GM19397 (cell line): ENCODE measurements around the gene SET.
"Not testable (repeated sequence)": the region's sequence is repeated elsewhere in the genome, so short reads cannot be mapped to it uniquely, and the experiment has no call there.

Experiments used
- ATAC-seq: cut with Tn5 transposase; IDR thresholded peaks from one replicate; pipeline ENCODE4 v1.9.1; 2021; ENCODE audit warnings: mild to moderate bottlenecking, moderate library complexity; ENCODE audit not compliant: unreplicated experiment

Gene SET, protein sequence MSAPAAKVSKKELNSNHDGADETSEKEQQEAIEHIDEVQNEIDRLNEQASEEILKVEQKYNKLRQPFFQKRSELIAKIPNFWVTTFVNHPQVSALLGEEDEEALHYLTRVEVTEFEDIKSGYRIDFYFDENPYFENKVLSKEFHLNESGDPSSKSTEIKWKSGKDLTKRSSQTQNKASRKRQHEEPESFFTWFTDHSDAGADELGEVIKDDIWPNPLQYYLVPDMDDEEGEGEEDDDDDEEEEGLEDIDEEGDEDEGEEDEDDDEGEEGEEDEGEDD

DNA sequence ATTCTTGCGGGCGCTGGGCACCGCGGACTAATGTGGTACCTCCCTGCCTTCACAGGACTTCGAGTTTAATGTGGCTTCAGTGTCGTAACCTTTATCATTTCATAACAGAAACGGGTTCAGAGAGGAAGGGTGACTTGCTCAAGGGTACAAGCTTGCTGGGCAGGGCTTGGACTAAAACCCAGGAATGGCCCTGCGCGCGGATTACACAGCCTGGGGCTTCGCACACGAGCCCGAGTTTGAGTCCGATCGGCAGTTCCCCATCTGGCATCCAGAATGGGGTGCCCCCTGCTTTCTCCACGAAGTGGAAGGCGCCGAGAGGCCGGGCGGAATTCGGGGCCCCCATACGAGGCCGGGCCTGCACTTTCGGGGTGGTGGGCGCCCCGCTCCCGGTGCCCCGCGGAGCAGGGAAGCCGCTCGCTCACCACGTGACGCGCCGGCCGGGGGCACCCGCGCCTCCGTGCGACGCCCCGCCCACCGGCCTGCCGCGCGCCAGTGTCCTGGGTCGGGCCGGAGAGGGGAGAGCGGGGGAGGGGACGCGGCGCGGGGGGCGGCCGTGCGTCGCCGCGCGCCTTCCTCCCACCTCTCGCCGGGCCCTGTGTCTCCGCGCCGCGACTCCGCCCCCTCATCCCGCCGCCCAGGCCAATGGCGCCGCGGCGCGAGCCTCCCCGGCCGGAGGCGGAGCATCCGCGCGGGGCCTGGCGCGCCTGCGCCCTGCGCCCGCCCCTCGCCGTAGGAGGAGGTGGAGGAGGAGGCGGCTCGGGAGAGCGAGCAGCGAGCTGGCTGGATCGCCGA, at the start of gene SET:
SET (plus strand) TSS at position 722 of the 792 bp plus-strand sequence. CDS start 361 bp downstream, outside the sequence.
- ATAC-seq = peak; percentile 79

DNA sequence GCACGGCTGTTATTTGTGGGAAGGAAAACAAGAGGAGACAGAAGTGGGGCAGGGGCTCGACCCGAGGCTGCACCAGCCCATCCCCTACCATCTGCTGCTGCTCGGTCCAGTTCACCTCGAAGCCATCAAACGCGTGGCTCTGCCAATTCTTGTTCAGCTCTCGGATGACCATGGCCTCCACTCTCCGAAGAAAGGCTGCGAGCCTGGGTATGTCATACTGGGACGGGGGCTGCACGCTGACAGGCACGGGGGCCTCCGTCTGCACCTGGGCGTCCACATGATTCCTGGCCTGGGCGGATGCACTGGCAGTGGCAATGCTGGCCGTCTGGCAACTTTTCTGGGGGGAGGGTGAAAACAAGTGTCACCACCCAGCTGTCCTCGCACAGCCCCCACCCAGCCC, 48.4 kb upstream of the SET start:
- ATAC-seq = no peak

DNA sequence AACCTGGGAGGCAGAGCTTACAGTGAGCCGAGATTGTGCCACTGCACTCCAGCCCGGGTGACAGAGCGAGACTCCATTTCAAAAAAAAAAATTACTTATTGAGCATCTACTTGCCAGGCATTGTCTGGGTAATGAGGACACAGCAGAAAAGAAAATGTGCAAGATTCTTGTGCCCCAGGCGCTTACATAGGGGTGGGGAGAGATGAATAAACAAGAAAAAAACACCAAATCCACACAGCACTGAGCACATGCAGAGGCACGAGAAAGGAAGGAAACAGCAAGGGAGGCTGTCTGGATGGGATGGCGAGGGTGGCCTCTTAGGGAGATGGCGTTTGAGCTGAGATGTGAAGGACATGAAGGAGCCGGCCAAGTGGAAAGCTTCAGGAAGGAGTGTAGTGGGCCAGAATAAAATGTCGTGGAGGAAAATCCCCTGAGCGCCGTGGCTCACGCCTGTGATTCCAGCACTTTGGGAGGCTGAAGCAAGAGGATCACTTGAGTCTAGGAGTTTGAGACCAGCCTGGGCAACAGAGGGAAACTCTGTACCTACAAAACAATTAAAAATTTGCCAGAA, 46.3 kb upstream of the SET start:
- ATAC-seq = no peak

DNA sequence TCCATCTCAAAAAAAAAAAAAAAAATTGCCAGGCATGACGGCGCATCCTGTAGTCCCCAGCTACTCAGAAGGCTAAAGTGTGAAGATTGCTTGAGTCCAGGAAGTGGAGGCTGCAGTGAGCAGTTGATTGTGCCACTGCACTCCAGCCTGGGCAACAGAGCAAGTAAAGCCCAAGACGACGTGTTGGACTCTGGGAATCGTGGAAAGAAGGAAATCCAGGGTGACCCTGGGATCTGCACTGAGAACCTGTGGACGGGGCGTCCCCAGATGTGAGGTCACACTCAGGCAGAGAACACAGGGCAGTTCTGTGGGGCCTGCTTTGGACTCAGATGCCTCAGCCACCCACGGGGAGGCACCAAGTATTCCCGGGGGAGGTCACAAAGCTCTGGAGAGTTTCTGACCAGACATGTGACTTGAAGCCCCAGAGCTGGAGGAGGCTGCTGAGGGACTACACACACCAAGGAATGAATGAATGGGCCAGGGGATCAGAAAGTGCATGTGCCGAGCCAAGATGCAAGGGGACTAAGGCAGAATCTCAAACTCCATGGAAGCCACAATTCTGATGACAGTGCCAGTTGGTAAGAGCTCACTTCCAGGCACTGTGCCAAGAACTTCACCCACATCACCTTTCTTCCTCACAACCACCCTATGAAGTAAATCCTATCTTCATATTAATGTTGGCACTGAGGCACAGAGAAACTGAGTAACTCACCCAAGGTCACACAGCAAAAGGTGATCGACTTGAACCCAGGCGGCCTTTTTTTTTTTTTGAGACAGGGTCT, 45.3 kb upstream of the SET start:
- ATAC-seq = peak; percentile 56

DNA sequence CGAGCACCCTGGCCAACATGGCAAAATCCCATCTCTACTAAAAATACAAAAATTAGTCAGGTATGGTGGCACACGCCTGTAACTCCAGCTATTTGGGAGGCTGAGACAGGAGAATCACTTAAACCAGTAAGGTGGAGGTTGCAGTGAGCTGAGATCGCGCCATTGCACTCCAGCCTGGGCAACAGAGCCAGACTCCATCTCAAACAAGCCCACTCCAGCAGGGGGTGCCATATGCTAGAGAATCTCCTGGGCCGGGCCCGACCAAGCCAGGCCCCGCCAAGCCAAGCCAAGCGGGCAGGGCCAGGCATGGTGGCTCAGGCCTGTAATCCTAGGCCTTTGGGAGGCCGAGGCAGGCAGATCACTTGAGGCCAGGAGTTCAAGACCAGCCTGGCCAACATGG, 40.8 kb upstream of the SET start:
- ATAC-seq = not testable (repeated sequence)

DNA sequence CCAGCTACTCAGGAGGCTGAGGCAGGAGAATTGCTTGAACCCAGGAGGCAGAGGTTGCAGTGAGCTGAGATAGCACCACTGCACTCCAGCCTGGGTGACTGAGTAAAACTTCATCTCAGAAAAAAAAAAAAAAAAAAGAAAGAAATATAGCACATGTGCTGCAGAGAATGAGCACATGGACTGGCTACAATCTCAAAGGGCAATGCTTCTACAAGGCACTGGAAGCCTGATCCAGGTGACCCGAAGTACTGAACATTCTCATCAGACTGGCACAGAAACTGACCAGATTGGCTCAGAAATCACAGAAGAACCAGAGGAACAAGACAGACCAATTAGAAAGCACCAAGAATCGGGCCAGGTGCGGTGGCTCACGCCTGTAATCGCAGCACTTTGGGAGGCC, 37.2 kb upstream of the SET start:
- ATAC-seq = no peak

DNA sequence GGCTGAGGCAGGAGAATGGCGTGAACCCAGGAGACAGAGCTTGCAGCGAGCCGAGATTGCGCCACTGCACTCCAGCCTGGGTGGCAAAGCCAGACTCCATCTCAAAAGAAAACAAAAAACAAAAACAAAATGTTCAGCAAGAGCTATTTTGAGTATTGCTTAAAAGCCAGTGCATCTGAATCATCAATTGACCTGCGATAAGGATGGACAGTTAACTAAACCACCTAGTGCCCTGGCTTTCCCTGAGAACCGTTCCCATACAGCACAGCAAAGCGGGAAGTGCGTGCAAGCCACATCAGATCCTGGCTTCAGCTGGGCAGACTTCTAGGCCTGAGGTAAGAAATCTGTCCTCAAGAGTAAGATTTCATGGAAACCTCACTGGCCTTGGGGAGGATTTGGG, 35.1 kb upstream of the SET start:
- ATAC-seq = no peak

DNA sequence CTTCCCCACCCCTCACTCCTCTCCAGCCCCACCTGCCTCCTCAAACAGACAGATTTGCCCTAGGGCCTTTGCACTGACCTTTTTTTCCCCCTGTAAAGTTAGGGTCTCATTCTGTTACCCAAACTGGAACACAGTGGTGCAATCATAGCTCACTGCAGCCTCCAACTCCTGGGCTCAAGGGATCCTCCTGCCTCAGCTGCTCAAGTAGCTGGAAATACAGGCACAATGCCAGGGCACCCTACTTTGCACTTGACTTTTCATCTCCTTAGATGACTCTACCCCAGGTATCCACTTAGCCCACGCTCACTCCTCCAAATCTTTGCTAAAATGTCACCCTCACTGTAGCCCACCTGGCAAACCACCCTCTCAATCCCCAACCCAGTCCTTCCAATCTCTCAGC, 34.5 kb upstream of the SET start:
- no peak for ATAC-seq

DNA sequence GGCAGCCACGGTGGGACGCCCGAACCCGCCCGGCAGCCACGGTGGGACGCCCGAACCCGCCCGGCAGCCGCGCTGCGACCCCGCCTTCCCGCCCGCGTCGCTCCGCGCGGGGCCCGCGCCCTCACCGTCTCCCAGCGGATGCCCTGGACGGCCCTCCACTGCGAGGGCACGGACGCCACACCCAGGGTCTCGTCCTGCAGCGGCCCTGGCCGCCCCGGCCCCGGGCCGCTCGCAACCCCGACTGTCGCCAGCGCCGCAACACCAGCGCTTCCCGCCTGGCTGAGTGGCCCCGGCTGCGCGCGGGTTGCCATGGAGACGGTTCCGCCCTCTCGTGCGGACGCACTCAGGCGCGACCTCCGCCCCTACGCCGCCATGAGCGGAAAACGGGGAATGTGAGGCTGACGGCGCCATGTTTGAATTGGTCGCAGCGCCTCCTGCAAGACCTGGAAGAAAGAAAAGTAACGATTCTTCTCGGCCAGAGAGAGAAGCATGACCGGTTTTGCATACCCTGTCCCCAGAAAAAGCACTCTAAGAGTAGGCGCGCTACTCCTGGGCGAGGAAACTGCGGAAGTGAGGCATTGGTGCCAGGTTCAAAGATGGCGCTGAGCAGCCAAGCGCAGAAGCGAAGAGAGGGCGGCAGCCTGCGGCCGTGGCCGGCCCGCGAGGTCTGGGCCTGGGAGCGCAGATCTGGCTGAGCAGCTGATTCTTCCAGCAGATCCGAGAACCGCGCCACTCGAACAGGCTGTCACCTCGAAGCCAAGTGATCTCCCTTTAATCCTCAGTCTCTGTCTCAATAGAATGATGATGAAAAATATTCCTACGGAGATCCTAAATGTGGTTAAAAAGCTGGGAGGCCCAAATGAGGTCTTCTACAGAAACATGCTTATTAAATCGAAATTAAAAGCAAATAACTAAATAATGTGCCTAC, 32.3 kb upstream of the SET start, which contains the start of gene DYNC2I2:
DYNC2I2 (minus strand) TSS at position 432 of the 928 bp plus-strand sequence; CDS start at position 311, 121 bp downstream.
- peak; percentile 74 for ATAC-seq

DNA sequence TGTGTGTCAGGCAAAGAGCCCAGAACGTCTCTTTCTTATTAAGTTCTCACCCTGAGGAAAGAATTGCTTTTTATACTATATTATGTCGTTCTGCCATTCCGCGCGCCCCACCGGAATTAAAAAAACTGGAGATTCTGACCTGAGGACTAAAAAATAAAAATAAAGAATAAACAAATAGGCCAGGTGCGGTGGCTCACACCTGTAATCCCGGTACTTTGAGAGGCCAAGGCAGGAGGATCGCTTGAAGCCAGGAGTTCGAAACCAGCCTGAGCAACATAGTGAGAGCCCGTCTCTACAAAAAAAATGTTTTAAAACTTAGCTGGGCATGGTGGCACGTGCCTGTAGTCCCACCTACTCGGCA, 31.7 kb upstream of the SET start:
- ATAC-seq = no peak

DNA sequence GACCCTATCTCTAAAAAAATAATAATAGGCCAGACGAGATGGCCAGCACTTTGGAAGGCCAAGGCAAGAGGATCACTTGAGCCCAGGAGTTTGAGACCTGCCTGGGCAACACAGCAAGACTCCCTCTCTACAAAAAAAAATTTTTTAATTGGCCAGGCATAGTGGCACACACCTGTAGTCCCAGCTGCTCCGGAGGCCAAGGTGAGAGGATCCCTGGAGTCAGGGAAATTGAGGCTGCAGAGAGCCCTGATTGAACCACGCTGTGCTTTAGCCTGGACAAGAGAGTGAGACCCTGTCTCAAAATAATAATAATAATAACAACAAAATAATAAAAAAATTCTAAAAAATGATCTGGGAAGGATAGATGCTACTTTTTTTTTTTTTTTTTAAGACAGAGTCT, 31.2 kb upstream of the SET start:
- ATAC-seq = no peak

DNA sequence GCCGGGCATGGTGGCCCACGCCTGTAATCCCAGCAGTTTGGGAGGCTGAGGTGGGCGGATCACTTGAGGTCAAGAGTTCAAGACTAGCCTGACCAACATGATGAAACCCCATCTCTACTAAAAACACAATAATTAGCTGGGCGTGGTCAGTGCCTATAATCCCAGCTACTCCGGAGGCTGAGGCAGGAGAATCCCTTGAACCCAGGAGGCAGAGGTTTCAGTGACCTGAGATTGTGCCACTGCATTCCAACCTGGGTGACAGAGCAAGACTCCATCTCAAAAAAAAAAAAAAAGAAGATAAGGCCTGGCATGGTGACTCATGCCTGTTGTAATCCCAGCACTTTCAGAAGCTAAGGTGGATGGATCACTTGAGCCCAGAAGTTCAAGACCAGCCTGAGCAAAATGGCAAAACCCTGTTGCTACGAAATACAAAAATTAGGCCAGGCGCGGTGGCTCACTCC, 22.5 kb upstream of the SET start:
- not testable (repeated sequence) for ATAC-seq

DNA sequence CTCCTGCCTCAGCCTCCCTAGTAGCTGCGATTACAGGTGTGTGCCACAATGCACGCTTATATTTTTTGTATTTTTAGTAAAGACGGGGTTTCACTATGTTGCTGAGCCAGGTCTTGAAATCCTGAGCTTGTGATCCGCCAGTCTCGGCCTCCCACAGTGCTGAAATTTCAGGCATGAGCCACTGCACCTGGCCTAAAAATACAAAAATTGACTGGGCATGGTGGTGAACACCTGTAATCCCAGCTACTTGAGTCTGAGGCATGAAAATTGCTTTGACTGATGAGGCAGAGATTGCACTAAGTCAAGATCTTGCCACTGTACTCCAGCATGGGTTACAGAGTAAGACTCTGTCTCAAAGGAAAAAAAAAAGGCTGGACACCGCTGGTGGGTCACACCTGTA, 19.2 kb upstream of the SET start:
- no peak for ATAC-seq

DNA sequence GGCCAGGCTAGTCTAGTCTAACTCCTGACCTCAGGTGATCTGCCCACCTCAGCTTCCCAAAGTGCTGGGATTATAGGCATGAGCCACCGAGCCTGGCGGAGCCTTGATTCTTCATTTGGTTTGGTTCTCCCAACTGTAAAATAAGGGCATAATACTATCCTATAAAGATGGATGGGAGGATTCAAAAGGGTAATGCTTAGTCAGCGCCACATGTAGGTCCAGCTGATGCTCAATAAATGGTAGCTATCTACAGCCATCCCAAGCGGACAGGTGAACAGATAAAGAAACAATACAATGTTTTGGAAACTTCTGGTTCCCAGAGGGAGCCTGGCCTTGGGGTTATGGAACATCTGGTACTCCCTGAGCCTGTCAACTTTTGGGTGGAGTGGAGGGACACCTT, 13.6 kb upstream of the SET start:
- ATAC-seq = no peak

DNA sequence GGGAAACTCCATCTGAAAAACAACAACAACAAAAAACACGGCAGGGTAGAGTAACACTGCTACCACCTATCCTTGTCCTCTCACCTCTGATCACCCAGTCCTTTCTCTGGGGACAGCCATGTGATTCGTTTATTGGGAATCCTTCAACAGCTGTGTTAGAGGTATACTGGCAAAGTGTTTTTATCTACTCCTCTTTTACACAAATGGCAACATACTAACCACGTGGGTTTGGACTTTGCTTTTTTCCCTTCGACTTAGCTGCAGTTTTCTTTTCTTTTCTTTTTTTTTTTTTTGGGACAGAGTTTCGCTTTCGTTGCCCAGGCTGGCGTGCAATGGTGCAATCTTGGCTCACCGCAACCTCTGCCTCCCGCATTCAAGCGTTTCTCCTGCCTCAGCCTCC, 11.2 kb upstream of the SET start:
- ATAC-seq = no peak

DNA sequence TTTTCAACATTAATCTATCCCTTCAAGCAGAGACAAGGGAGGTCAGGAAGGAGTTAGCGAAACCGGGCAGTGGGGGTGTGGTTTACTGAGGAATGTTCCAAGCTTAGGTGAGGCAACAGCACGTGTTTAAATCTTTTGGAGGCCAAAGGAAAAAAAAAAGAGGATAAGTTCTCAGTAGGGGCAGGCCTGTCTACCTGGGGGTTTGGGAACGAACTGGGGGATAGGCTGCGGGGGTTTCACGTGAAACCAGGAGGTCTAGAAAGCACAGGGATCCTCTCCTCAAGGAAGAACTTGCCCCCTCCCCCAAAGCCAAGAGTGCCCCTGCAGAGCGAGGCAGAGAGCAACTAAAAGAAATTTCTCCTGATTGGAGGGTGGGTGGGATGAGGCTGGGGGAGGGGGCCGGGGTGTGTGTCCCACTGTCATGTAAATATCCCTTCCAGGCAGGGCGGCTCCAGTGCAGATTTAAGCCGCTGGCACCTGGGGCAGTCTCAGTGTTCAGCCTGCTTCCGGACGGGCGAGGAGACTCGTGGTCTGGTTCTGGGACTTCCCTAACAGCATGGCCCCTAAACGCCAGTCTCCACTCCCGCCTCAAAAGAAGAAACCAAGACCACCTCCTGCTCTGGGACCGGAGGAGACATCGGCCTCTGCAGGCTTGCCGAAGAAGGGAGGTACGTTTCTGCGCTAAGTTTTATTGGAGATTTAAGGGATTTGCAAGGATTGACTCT, 5.5 kb upstream of the SET start:
- ATAC-seq = peak; percentile 38

DNA sequence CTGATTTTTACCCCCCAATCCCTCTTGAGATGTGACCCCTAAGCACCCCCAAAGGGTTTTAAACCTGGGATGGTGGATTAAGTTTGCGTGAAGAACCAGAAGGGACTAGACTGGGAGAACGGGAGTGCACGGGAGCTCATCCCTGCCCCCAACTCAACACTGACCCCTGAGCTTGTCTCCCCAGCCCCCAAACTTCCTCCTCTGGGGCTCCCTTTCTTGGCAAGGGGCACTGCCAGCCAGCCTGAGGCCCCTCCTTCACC, 5.0 kb upstream of the SET start:
- ATAC-seq = no peak

DNA sequence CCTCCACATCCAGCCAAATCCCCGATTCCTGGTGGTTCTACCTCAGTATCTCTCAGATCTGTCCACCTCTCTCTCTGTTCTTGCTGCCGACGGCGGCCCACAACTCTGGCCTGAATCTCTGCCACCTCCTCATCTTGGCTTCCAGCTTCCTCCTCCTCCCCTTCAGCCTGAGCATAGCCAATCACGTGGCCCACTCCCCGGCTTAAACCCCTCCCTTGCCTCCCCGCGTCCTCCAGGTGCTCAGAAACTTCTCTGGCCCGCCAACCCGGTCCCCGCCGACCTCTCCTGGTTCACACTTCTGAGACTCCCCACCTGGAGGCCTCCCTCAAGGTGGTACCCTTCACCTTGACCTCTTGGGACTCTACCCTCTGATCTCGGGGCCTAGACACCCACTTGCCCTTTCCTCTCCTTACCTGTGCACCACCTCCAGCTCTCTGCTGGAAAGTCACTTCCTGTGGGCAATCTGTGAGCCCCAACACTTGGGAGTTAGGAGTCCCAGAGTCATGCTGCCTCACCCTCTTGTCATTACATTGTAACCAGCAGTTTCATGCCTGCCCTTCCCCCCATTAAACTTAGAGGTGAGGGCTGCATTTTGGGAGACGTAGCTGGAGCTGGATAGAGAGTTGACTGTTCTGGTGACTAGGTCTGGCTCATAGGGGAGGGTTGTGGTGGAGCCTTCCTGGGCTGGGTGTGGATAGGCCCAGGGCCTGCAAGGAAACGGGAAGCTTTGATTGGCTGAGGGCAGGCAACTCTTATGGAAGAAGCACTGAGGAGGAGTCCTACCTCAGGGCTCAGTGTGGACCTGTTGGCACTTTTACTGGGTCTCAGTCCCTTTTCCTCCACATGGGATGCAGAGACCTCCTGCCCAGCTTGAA, 4.5 kb upstream of the SET start:
- ATAC-seq = peak; percentile 28
